ENCODE data around the gene KLHDC8B.
"Not testable (repeated sequence)": the region's sequence is repeated elsewhere in the genome, so short reads cannot be mapped to it uniquely, and the experiment has no call there.

KLHDC8B gene

DNA sequence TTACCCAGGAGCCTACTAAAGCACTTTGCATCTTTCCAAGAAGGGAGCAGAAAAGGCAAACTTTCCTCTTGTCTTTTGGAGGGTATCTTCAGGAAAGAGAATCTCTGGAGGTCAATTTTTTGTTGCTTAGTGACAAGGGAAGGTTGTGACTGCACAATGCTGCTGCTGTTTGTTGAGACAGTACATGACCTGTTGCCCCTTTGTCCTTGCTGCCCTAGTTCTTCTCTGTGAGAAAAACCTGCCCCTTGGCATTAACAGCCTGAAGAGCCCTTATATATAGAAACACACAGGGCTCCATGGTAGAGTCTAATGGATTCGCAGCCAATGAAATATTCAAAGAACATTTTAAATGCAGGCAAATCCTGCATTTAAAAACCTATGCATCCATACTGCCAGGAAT lies 20.3 kb downstream of the KLHDC8B start:
- H3K27ac ChIP-seq, result no peak overlapping the region
- TF ChIP-seq ZFX (IDR thresholded peaks at IDR 0.05), result no peak
- TF ChIP-seq, protein P1, sequence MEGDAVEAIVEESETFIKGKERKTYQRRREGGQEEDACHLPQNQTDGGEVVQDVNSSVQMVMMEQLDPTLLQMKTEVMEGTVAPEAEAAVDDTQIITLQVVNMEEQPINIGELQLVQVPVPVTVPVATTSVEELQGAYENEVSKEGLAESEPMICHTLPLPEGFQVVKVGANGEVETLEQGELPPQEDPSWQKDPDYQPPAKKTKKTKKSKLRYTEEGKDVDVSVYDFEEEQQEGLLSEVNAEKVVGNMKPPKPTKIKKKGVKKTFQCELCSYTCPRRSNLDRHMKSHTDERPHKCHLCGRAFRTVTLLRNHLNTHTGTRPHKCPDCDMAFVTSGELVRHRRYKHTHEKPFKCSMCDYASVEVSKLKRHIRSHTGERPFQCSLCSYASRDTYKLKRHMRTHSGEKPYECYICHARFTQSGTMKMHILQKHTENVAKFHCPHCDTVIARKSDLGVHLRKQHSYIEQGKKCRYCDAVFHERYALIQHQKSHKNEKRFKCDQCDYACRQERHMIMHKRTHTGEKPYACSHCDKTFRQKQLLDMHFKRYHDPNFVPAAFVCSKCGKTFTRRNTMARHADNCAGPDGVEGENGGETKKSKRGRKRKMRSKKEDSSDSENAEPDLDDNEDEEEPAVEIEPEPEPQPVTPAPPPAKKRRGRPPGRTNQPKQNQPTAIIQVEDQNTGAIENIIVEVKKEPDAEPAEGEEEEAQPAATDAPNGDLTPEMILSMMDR (conservative IDR thresholded peaks at IDR 0.05), result no peak

DNA sequence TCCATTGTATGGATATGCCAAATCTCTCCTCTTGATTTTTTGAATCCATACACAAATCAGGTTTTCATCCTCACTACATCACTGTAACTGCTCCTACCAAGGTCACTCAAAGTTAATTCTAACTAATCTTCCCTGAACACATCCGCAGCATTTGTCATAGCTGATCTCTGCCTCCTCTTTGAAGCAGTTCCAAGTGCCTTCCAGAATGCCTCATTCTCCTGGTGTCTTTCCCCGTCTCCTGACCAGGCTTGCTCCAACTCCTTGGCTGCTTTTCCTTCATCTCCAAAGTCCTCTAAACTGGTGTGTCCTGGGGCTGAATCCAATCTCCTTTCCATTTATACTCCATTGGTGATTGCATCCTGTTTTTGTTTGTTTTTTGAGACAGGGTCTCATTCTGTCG lies 26.8 kb downstream of the KLHDC8B start:
- TF ChIP-seq, protein P1 (conservative IDR thresholded peaks at IDR 0.05), result no peak
- TF ChIP-seq ZFX (IDR thresholded peaks at IDR 0.05), result no peak
- no peak overlapping the region for H3K27ac ChIP-seq

DNA sequence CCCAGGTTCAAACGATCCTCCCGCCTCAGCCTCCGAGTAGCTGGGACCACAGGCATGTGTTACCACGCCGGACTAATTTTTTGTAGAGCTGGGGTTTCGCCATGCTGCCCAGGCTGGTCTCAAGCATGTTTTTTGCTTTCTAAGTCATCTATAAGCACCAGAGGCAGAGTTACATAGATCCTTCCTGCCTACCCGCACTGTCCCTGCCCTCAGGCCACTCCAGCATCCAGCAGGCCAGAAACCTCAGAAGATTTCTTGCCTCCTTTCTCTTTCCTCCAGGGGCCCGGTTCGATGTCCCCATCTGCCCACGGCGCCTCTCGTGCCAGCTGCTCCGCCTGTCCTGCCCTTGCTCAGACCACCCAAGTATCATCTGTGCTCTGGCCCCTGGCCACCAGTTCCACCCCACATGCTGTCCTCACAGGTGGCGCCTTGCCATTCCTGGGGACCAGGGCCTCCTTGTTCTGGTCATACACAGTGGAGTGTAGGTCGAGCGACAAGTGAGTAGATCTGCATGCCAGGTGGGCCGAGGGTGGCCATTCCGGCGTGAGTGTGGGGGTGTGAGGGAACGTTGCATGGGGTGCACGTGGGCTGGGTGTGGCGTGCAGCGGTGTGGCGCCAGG lies 27.3 kb downstream of the KLHDC8B start:
- no peak overlapping the region for H3K27ac ChIP-seq
- no peak for TF ChIP-seq ZFX (IDR thresholded peaks at IDR 0.05)
- TF ChIP-seq, protein P1 (conservative IDR thresholded peaks at IDR 0.05), result no peak

DNA sequence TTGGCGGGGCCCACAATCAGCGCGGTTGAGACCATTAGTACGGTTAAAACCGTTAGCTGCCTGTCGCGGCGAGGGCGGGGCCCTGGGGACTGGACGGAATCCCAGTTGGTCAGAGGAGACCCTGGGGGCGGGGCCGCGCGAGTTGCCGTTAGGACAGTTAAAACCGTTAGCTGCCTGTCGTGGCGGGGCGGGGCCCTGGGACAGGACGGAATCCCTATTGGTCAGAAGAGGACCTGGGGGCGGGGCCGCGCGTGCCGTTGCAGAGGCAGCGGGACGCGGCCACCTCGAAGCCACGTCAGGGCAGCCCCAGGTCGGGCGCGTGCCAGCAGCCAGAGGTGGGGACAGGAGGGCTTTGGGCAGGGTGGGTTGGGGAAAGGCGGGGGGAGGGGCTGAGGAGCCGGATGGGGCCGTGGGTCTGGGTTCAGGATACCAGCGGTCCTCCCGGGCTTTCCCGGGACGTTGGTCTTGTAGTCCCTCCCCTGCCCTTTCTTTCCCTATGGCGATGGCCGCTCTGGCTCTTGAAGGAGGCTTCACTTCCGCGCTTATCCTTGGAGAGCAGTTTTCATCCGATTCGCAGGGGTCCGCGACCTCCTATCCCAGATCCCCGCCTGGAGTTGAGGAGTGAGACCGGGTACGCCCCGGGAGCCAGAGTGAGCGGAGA lies 28.0 kb downstream of the KLHDC8B start:
- H3K27ac ChIP-seq, result no peak overlapping the region
- no peak for TF ChIP-seq ZFX (IDR thresholded peaks at IDR 0.05)
- TF ChIP-seq, protein P1 (conservative IDR thresholded peaks at IDR 0.05), result no peak

DNA sequence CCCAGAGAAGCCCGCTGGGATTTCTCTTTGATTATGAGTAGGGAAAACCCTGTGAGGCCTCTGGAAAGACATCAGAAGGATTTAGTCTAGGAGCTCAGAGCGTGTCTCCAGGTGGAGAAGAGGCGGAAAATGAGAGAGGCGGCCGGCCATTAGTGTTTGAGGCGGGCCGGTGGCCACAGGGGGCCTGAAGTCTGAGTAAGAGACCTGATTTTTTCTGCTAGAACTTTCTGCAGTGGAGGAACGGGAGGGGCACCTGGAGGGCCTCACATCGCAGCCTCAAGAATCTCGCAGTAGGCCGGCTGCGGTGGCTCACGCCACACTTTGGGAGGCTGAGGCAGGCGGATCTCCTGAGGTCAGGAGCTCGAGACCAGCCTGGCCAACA lies 28.5 kb downstream of the KLHDC8B start:
- no peak overlapping the region for H3K27ac ChIP-seq
- no peak for TF ChIP-seq ZFX (IDR thresholded peaks at IDR 0.05)
- TF ChIP-seq, protein P1 (conservative IDR thresholded peaks at IDR 0.05), result no peak

DNA sequence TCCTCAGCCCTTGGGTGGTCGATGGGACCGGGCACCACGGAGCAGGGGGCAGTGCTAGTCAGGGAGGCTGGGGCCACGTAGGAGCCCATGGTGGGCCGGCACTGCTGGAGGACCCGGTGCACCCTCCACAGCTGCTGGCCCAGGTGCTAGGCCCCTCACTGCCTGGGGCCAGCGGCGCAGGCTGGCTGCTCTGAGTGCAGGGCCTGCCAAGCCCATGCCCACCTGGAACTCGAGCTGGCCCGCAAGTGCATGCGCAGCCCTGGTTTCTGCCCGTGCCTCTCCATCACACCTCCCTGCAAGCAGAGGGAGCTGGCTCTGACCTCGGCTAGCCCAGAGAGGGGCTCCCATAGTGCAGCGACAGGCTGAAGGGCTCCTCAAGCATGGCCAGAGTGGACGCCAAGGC lies 42.1 kb downstream of the KLHDC8B start:
- no peak for TF ChIP-seq ZFX (IDR thresholded peaks at IDR 0.05)
- H3K27ac ChIP-seq, result no peak overlapping the region

DNA sequence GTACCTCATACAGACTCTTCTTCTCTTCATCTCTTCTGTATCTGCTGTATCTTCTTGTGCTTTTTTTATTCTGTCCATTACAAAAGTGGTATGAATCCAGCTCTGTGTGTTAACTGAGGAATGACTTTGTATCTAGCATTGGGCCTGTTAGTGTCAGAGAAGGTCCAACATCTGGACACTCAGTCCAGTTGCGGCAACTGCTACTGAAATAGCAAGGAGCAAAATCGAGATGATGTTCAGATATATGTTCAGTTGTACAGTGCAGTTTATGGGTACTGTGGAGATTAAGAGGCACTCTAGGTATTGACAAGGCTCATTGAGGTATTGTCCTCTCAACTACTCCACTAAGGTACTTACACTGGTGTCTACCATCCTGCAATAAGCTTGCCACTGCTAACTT lies 42.6 kb downstream of the KLHDC8B start:
- no peak for TF ChIP-seq ZFX (IDR thresholded peaks at IDR 0.05)
- TF ChIP-seq, protein P1 (conservative IDR thresholded peaks at IDR 0.05), result no peak

DNA sequence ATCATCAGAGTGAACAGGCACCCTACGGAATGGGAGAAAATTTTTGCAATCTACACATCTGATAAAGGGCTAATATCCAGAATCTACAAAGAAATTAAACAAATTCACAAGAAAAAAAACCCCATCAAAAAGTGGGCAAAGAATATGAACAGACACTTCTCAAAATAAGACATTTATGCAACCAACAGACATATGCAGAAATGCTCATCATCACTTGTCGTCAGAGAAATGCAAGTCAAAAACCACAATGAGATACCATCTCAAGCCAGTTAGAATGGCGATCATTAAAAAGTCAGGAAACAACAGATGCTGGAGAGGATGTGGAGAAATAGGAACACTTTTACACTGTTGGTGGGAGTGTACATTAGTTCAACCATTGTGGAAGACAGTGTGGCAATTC lies 45.3 kb downstream of the KLHDC8B start:
- not testable (repeated sequence) for H3K27ac ChIP-seq

More for the DNA sequence above, 42.6 kb downstream of the KLHDC8B start:
- no peak overlapping the region for H3K27ac ChIP-seq

DNA sequence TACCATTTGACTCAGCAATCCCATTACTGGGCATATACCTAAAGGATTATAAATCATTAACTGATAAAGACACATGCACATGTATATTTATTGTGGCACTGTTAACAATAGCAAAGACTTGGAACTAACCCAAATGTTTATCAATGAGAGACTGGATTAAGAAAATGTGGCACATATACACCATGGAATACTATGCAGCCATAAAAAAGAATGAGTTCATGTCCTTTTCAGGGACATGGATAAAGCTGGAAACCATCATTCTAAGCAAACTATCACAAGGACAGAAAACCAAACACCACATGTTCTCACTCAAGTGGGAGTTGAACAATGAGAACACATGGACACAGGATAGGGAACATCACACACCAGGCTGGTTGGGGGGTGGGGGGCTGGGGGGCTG lies 45.7 kb downstream of the KLHDC8B start:
- not testable (repeated sequence) for H3K27ac ChIP-seq

All from C4-2B (cell line).